PFSK-1 (cell line): ENCODE data around the gene SPINDOC.

Experiments used
- FOXP2 ChIP-seq: optimal IDR thresholded peaks from 2 replicates; pipeline ENCODE3; 2011; ENCODE audit warnings: borderline replicate concordance, control low read depth, inconsistent platforms; ENCODE audit not compliant: insufficient read depth; ENCODE audit errors: extremely low read length, extremely low read depth
- POLR2AphosphoS5 ChIP-seq: IDR thresholded peaks from 2 replicates; pipeline ENCODE4 v1.6.1; 2012; ENCODE audit warnings: low read depth, mild to moderate bottlenecking, control low read depth, low read length, moderate library complexity
- SIN3A ChIP-seq: IDR thresholded peaks from 2 replicates; pipeline ENCODE4 v1.6.1; 2012; ENCODE audit warnings: mild to moderate bottlenecking, low read length, moderate library complexity, borderline replicate concordance; ENCODE audit not compliant: insufficient read depth
- TAF1 ChIP-seq: IDR thresholded peaks from 2 replicates; pipeline ENCODE4 v1.6.1; 2012; ENCODE audit warnings: low read length, control low read depth, borderline replicate concordance; ENCODE audit not compliant: insufficient read depth
- TF ChIP-seq, protein P1 (sequence below), 2 experiments: IDR thresholded peaks; 2 replicates each; pipeline versions ENCODE4 v1.6.1 to v1.8.0; 2011 to 2012; ENCODE audit warnings: low read depth in 2 of 2, low read length in 2 of 2, control low read depth in 1 of 2, inconsistent platforms in 1 of 2, mild to moderate bottlenecking in 1 of 2, moderate library complexity in 1 of 2; ENCODE audit not compliant: insufficient read depth in 1 of 2

DNA sequence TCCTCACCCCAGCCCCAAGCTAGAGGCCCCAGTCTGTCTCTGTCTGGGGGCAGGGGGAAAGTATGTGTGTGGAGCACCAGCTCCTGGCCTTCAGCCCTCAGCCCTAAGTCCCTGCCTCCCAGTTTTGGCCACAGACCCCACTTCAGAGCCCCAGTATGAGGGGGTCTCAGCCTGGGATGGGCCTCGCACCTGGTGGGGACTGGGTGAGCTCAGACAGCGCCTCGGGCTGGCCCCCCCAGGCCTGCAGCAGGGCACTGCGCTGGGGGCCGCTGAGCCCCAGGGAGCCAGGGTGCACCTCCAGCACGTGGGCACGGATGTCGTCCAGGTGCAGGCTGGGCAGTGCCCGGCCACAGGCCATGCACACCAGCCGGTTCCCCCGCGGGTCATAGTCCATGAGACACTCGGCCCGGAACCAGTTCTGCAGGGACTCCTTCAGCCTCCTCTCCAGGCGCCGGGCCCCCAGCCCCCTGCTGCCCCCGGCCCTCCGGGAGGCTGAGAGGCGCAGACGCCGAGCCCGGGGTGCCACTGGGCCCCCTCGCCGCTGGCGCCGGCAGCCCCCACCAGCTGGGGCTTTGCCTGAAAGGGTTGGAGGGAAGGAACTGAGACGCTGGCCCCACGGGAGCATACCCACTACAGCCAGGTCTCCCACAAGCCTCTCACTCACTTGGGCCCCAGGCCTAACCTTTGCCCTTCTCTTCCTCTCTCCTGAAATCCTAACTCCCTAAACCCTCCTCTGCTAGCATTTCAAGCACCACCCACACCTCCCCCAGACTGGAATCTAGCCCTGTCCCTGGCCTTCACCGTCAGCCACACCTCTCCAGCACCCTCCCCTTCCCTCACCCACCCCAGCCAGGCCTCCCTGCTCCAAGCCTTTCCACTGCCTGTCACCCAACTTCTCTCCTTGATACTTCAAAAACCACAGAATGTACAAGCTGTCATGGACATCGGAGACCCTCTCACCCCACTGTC, 48.3 kb upstream of the SPINDOC start:
- TF ChIP-seq POLR2AphosphoS5 (no peak), TAF1 (no peak), SIN3A (no peak), FOXP2 (no peak)
- TF ChIP-seq, protein P1, sequence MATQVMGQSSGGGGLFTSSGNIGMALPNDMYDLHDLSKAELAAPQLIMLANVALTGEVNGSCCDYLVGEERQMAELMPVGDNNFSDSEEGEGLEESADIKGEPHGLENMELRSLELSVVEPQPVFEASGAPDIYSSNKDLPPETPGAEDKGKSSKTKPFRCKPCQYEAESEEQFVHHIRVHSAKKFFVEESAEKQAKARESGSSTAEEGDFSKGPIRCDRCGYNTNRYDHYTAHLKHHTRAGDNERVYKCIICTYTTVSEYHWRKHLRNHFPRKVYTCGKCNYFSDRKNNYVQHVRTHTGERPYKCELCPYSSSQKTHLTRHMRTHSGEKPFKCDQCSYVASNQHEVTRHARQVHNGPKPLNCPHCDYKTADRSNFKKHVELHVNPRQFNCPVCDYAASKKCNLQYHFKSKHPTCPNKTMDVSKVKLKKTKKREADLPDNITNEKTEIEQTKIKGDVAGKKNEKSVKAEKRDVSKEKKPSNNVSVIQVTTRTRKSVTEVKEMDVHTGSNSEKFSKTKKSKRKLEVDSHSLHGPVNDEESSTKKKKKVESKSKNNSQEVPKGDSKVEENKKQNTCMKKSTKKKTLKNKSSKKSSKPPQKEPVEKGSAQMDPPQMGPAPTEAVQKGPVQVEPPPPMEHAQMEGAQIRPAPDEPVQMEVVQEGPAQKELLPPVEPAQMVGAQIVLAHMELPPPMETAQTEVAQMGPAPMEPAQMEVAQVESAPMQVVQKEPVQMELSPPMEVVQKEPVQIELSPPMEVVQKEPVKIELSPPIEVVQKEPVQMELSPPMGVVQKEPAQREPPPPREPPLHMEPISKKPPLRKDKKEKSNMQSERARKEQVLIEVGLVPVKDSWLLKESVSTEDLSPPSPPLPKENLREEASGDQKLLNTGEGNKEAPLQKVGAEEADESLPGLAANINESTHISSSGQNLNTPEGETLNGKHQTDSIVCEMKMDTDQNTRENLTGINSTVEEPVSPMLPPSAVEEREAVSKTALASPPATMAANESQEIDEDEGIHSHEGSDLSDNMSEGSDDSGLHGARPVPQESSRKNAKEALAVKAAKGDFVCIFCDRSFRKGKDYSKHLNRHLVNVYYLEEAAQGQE (IDR thresholded peaks at IDR 0.05; ENCODE audit: insufficient read depth in 1 of 2, low read depth in 2 of 2, low read length in 2 of 2), result no peak
